ENCODE results near the gene NUDT6.

DNA sequence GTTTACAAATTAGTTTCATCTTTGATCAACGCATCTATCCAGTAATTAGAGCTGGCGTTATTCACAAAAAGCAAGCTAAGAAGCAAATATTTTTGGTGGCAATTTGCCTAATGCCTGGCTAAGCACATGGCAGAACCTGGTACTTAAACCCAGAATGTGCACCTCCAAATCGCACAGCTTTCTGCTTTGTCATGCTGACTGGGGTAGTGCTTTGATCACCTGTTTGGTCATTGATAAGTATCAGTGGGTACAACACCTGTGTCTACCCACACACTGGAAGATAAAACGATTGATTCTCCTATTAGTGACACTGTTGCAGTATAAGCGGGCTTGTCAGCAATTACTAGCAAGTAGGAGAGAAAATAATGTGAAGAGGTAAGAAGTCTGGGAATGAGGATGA, 1.9 kb downstream of the NUDT6 start:
- TF ChIP-seq, protein P1, sequence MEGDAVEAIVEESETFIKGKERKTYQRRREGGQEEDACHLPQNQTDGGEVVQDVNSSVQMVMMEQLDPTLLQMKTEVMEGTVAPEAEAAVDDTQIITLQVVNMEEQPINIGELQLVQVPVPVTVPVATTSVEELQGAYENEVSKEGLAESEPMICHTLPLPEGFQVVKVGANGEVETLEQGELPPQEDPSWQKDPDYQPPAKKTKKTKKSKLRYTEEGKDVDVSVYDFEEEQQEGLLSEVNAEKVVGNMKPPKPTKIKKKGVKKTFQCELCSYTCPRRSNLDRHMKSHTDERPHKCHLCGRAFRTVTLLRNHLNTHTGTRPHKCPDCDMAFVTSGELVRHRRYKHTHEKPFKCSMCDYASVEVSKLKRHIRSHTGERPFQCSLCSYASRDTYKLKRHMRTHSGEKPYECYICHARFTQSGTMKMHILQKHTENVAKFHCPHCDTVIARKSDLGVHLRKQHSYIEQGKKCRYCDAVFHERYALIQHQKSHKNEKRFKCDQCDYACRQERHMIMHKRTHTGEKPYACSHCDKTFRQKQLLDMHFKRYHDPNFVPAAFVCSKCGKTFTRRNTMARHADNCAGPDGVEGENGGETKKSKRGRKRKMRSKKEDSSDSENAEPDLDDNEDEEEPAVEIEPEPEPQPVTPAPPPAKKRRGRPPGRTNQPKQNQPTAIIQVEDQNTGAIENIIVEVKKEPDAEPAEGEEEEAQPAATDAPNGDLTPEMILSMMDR (conservative IDR thresholded peaks at IDR 0.05; ENCODE audit: low read depth, low read length): no peak
- TF ChIP-seq EZH2 (IDR thresholded peaks at IDR 0.05; ENCODE audit: borderline replicate concordance, low read depth, low read length, poor library complexity, severe bottlenecking): no peak

Measured in A673 (cell line).